ENCODE data around the gene AKR1E2.
"Not testable (repeated sequence)": the region's sequence is repeated elsewhere in the genome, so short reads cannot be mapped to it uniquely, and the experiment has no call there.

AKR1E2 gene

GRCh38 chr10:4803822-4804221, 22.2 kb upstream of the AKR1E2 start:
- no peak overlapping the region for H3K27ac Mint-ChIP-seq
- peaks cover 26% of the 10 kb centered on the region for H3K27me3 Mint-ChIP-seq (ENCODE audit: low read depth)
- no peaks in the 10 kb centered on the region for H3K9me3 Mint-ChIP-seq
- no peaks in the 10 kb centered on the region for H3K4me1 Mint-ChIP-seq (ENCODE audit: low read depth)
- no peak overlapping the region for H3K4me3 Mint-ChIP-seq
- H3K36me3 Mint-ChIP-seq (ENCODE audit: low read depth), result no peaks in the 10 kb centered on the region
- no peak for DNase-seq (ENCODE audit: low spot score)

GRCh38 chr10:4804465-4804864, 21.5 kb upstream of the AKR1E2 start:
- Mint-ChIP-seq H3K27me3 (ENCODE audit: low read depth) (peaks cover 26% of the 10 kb centered on the region), H3K27ac (no peak overlapping the region), H3K4me1 (ENCODE audit: low read depth) (no peaks in the 10 kb centered on the region), H3K36me3 (ENCODE audit: low read depth) (no peaks in the 10 kb centered on the region), H3K4me3 (no peak overlapping the region), H3K9me3 (no peaks in the 10 kb centered on the region)
- DNase-seq (ENCODE audit: low spot score), result no peak

- no peak for DNase-seq (ENCODE audit: low spot score)
- Mint-ChIP-seq H3K27me3 (ENCODE audit: low read depth) (peaks cover 19% of the 10 kb centered on the region), H3K4me1 (ENCODE audit: low read depth) (no peaks in the 10 kb centered on the region), H3K9me3 (no peaks in the 10 kb centered on the region), H3K27ac (no peak overlapping the region), H3K4me3 (no peak overlapping the region), H3K36me3 (ENCODE audit: low read depth) (no peaks in the 10 kb centered on the region)
Observed at GRCh38 chr10:4806534-4806933, 19.5 kb upstream of the AKR1E2 start.

- no peaks in the 10 kb centered on the region for H3K4me1 Mint-ChIP-seq (ENCODE audit: low read depth)
- peaks cover 16% of the 10 kb centered on the region for H3K27me3 Mint-ChIP-seq (ENCODE audit: low read depth)
- no peak for DNase-seq (ENCODE audit: low spot score)
- H3K36me3 Mint-ChIP-seq (ENCODE audit: low read depth), result no peaks in the 10 kb centered on the region
- H3K9me3 Mint-ChIP-seq, result no peaks in the 10 kb centered on the region
- H3K27ac Mint-ChIP-seq, result no peak overlapping the region
- no peak overlapping the region for H3K4me3 Mint-ChIP-seq
Observed at GRCh38 chr10:4807761-4808507, 18.1 kb upstream of the AKR1E2 start.

DNA sequence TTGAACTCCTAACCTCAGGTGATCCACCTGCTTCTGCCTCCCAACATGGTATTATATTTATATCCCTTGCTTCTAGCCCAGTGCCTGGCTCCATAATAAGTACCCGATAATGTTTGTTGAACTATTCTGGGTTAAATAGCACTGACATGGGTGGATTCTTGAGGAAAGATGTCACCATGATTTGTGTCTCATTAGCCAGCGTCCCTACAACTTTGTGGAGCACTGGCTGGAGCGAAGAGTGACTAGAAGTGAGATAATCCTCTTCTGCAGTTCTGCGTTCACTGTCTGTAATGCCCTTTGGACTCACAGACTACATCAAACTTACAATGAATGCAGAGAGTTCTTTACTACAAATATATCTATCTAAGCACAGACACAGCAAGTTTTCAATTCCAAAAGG, 16.9 kb upstream of the AKR1E2 start:
- no peaks in the 10 kb centered on the region for H3K4me1 Mint-ChIP-seq (ENCODE audit: low read depth)
- peaks cover 5% of the 10 kb centered on the region for H3K27me3 Mint-ChIP-seq (ENCODE audit: low read depth)
- DNase-seq (ENCODE audit: low spot score), result no peak
- H3K9me3 Mint-ChIP-seq, result no peaks in the 10 kb centered on the region
- no peak overlapping the region for H3K27ac Mint-ChIP-seq
- no peaks in the 10 kb centered on the region for H3K36me3 Mint-ChIP-seq (ENCODE audit: low read depth)
- no peak overlapping the region for H3K4me3 Mint-ChIP-seq

GRCh38 chr10:4810092-4810491, 15.9 kb upstream of the AKR1E2 start:
- no peaks in the 10 kb centered on the region for H3K36me3 Mint-ChIP-seq (ENCODE audit: low read depth)
- H3K9me3 Mint-ChIP-seq, result no peaks in the 10 kb centered on the region
- H3K4me3 Mint-ChIP-seq, result no peak overlapping the region
- peaks cover 5% of the 10 kb centered on the region for H3K27me3 Mint-ChIP-seq (ENCODE audit: low read depth)
- DNase-seq (ENCODE audit: low spot score), result no peak
- H3K4me1 Mint-ChIP-seq (ENCODE audit: low read depth), result no peaks in the 10 kb centered on the region
- H3K27ac Mint-ChIP-seq, result no peak overlapping the region

DNA sequence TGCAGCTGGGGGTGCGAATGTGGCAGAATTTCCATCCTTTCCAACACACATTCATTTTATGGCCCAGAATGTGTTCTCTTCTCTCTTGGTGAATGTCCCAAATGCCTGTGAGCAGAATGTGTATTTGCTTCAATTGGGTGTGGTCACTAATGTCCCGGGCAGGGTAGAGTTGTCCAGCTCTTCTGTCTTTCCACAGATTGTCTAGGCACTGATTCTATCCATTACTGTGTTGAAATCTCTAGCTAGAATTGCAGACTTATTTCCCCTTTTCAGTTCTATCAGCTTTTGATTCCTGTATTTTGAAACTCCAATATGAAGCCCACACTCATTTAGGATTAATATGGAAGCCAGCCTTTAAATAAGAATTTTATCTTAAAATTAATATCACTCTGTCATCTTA, 14.0 kb upstream of the AKR1E2 start:
- Mint-ChIP-seq H3K4me1 (ENCODE audit: low read depth) (no peaks in the 10 kb centered on the region), H3K27ac (no peak overlapping the region), H3K9me3 (no peaks in the 10 kb centered on the region), H3K27me3 (ENCODE audit: low read depth) (peaks cover 3% of the 10 kb centered on the region), H3K4me3 (no peak overlapping the region), H3K36me3 (ENCODE audit: low read depth) (no peaks in the 10 kb centered on the region)
- DNase-seq (ENCODE audit: low spot score), result no peak

DNA sequence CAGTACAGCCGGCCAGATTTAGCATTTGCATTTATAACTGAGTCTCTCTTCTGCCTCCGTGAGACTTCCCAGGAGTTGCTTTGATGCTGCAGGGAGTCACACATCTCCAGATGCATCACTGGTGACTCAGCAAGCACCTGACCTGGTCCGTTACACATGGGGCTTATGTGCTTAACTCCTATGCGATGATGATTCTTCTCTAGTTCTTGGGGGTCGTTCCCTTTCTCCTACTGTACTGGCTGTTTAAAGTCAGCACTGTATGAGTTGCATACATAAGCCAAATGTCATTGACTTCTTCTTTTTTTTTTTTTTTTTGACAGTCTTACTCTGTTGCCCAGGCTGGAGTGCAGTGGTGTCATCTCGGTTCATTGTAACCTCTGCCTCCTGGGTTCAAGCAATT, 13.0 kb upstream of the AKR1E2 start:
- no peaks in the 10 kb centered on the region for H3K4me1 Mint-ChIP-seq (ENCODE audit: low read depth)
- no peaks in the 10 kb centered on the region for H3K36me3 Mint-ChIP-seq (ENCODE audit: low read depth)
- H3K4me3 Mint-ChIP-seq, result no peak overlapping the region
- H3K9me3 Mint-ChIP-seq, result no peaks in the 10 kb centered on the region
- H3K27ac Mint-ChIP-seq, result no peak overlapping the region
- no peak for DNase-seq (ENCODE audit: low spot score)
- H3K27me3 Mint-ChIP-seq (ENCODE audit: low read depth), result peaks cover 5% of the 10 kb centered on the region

DNA sequence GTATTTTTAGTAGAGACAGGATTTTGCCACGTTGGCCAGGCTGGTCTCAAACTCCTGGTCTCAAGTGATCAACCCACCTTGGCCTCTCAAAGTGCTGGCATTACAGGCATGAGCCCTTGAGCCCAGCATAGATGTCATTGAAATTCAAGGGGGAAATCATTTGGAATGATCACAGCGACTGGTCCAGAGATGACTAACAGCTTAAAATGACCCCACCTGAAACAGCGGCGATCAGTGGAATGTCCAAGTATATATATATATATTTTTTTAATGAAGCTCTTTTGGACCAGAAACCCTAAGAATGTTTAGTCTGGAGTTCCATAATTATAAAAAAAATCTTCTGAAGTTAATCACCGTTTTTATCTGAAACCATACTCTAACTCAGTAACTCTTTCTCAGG, 12.5 kb upstream of the AKR1E2 start:
- Mint-ChIP-seq H3K36me3 (ENCODE audit: low read depth) (no peaks in the 10 kb centered on the region), H3K9me3 (no peaks in the 10 kb centered on the region), H3K4me1 (ENCODE audit: low read depth) (no peaks in the 10 kb centered on the region), H3K27me3 (ENCODE audit: low read depth) (peaks cover 8% of the 10 kb centered on the region), H3K4me3 (no peak overlapping the region), H3K27ac (no peak overlapping the region)
- no peak for DNase-seq (ENCODE audit: low spot score)

DNA sequence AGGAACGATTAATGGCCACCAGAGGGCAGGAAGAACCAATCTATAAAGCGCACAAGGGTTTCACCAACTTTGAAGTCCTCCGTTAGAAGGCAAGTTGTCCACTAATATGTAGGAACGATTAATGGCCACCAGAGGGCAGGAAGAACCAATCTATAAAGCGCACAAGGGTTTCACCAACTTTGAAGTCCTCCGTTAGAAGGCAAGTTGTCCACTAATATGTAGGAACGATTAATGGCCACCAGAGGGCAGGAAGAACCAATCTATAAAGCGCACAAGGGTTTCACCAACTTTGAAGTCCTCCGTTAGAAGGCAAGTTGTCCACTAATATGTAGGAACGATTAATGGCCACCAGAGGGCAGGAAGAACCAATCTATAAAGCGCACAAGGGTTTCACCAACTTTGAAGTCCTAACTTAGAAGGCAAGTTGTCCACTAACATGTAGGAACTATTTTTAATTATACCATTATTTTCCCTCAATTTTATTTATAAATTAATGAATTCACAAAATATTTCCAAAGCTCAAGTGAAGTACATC, 10.3 kb upstream of the AKR1E2 start:
- not testable (repeated sequence) for DNase-seq (ENCODE audit: low spot score); H3K4me1 Mint-ChIP-seq (ENCODE audit: low read depth); H3K27ac Mint-ChIP-seq; H3K4me3 Mint-ChIP-seq; H3K36me3 Mint-ChIP-seq (ENCODE audit: low read depth); H3K9me3 Mint-ChIP-seq
- peaks cover 17% of the 10 kb centered on the region for H3K27me3 Mint-ChIP-seq (ENCODE audit: low read depth)

DNA sequence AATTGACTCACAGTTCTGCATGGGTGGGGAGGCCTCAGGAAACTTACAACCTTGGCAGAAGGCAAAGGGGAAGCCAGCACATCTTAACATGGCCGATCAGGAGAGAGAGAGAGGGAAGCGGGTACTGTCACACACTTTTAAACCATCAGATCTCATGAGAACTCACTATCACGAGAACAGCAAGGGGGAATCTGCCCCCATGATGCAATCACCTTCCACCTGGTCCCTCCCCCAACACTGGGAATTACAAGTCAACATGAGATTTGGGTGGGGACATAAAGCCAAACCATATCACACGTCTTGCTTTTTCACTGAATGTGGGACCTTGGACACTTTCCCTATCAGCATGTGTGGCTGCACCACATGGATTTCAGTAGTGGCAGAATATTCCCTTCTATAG, 9.0 kb upstream of the AKR1E2 start:
- Mint-ChIP-seq H3K4me3 (no peak overlapping the region), H3K27ac (no peak overlapping the region), H3K36me3 (ENCODE audit: low read depth) (no peaks in the 10 kb centered on the region), H3K27me3 (ENCODE audit: low read depth) (peaks cover 28% of the 10 kb centered on the region), H3K9me3 (no peaks in the 10 kb centered on the region), H3K4me1 (ENCODE audit: low read depth) (no peaks in the 10 kb centered on the region)
- no peak for DNase-seq (ENCODE audit: low spot score)

DNA sequence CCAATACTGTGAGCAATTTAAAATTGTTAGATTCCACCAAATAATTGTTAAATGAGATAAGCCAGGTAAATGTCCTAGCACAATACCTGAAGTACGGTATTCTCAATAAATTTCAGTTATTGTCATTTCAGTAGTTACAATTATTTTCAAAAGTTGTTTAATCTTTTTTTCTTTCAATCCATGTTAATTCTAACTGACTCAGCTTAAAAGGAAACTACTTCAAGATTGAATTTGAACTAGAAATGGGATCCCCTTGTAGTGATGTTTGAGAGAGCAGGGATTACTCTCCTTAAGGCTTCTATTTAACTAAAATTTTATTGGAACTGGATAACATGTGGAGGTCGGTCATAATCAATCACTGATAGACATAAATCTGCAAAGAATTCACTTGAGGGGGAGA, 6.9 kb upstream of the AKR1E2 start:
- Mint-ChIP-seq H3K27me3 (ENCODE audit: low read depth) (peaks cover 42% of the 10 kb centered on the region), H3K9me3 (no peaks in the 10 kb centered on the region), H3K4me3 (no peak overlapping the region), H3K27ac (no peak overlapping the region), H3K36me3 (ENCODE audit: low read depth) (no peaks in the 10 kb centered on the region), H3K4me1 (ENCODE audit: low read depth) (no peaks in the 10 kb centered on the region)
- no peak for DNase-seq (ENCODE audit: low spot score)

- Mint-ChIP-seq H3K4me1 (ENCODE audit: low read depth) (no peaks in the 10 kb centered on the region), H3K4me3 (no peak overlapping the region), H3K36me3 (ENCODE audit: low read depth) (no peaks in the 10 kb centered on the region), H3K9me3 (no peaks in the 10 kb centered on the region), H3K27ac (no peak overlapping the region), H3K27me3 (ENCODE audit: low read depth) (peaks cover 48% of the 10 kb centered on the region)
- no peak for DNase-seq (ENCODE audit: low spot score)
Observed at GRCh38 chr10:4819707-4820106, 6.3 kb upstream of the AKR1E2 start.

DNA sequence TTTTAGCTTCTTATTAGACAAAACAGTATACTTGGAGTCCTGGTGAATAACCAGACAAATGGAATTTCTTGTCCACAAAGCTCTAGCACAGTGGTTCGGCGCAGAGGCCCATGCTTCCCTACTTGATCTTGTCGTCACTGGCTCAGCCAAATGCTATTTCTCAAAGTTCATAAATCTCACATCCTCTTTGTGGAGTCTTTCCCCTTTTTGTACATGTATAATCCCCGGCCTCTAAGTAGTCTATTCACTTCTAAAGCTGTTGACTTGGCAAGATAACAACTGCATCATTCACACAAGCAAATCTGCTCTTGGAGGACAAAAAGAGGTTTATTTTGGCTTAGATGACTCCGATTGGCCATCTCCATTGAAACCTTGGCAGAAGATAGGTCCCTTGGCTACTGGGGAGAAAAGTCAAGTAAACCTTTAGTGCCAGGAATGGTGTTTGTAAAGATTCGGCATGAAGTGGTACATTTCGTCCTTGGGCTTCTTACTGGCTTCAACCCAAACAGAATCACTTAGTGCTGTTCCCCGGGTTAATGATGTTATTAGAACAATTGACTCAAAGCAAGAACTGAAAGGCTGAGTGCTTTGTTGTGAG, 5.1 kb upstream of the AKR1E2 start:
- H3K27ac Mint-ChIP-seq, result no peak overlapping the region

DNA sequence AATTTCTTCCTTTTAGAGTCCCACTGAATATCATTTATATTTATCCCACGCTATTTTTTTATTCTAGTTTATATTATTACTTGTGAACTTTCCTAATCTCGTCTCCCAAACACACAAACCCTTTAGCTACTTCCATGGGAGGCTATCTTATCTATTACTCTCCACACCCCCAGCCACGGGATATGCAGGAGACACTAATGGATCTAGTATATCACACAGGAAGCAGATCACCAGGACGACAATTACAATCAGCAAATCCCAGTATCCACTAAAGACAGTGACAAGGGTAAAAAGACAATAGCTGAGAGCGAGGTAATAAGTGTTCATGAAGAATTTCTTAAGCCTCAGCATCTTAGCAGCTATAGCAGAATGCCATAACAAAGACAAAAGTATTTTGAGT, 3.8 kb upstream of the AKR1E2 start:
- H3K27me3 Mint-ChIP-seq (ENCODE audit: low read depth), result peaks cover 50% of the 10 kb centered on the region
- peaks cover 2% of the 10 kb centered on the region for H3K36me3 Mint-ChIP-seq (ENCODE audit: low read depth)
- peaks cover 3% of the 10 kb centered on the region for H3K9me3 Mint-ChIP-seq
- peaks cover 9% of the 10 kb centered on the region for H3K4me1 Mint-ChIP-seq (ENCODE audit: low read depth)
- no peak overlapping the region for H3K4me3 Mint-ChIP-seq
- no peak for DNase-seq (ENCODE audit: low spot score)
- H3K27ac Mint-ChIP-seq, result no peak overlapping the region

More for the DNA sequence above, 5.1 kb upstream of the AKR1E2 start:
- H3K36me3 Mint-ChIP-seq (ENCODE audit: low read depth), result peaks cover 1% of the 10 kb centered on the region
- peaks cover 52% of the 10 kb centered on the region for H3K27me3 Mint-ChIP-seq (ENCODE audit: low read depth)
- peaks cover 2% of the 10 kb centered on the region for H3K4me1 Mint-ChIP-seq (ENCODE audit: low read depth)
- no peak overlapping the region for H3K4me3 Mint-ChIP-seq
- peaks cover 2% of the 10 kb centered on the region for H3K9me3 Mint-ChIP-seq
- no peak for DNase-seq (ENCODE audit: low spot score)

Data from T-helper 2 cell treated with Interferon-gamma antibody and Interleukin-4, amounts not matched to agents 5 μg/mL and 100 μg/mL, for 36 hours (primary cell).